A673 (cell line): ENCODE results near the gene FNDC3B. TPM values are rescaled to one million over a fixed set of nuclear protein-coding genes. Genes with fewer than 3 reads are reported as not detected.

ENCODE experiments used
- BruUV-seq: library from RNA; stranded (reverse); fragments of 400-500 nt; replicated peaks from 2 replicates; lab custom pipeline; 2021; lab: Mats Ljungman, UMichigan
- CTCF ChIA-PET: fragments of 300-600 bp; sonication (Branson Sonifier 250); formaldehyde crosslinking; loops from one replicate; lab custom pipeline; 2022; ENCODE audit warnings: antibody characterized with exemption; lab: Charles Lee
- POLR2A ChIA-PET: fragments of 300-600 bp; sonication (Branson Sonifier 250); formaldehyde crosslinking; loops from one replicate; lab custom pipeline; 2022; ENCODE audit warnings: antibody characterized with exemption; ENCODE audit not compliant: low non-redundant PET; lab: Charles Lee
- DNase-seq: peaks from one replicate; pipeline ENCODE4 v3.0.0-alpha.2; 2015; ENCODE audit warnings: low spot score
- H3K27ac ChIP-seq: fragments of 200-600 bp; sonication (generic); 2 replicates; pipeline ENCODE4 v1.5.1; 2016; ENCODE audit warnings: mixed run types, low read depth, mild to moderate bottlenecking, mixed read lengths, antibody characterized with exemption, low read length; ENCODE audit not compliant: poor library complexity, severe bottlenecking
- H3K27me3 ChIP-seq: fragments of 200-600 bp; sonication (generic); replicated peaks from 2 replicates; pipeline ENCODE4 v1.6.1; 2017; ENCODE audit warnings: mixed run types, low read depth, mild to moderate bottlenecking, mixed read lengths, antibody characterized with exemption, low read length; ENCODE audit not compliant: insufficient read depth, poor library complexity
- H3K36me3 ChIP-seq: fragments of 200-600 bp; sonication (generic); 2 replicates; pipeline ENCODE4 v1.6.1; 2016; ENCODE audit warnings: mixed run types, mild to moderate bottlenecking, mixed read lengths, antibody characterized with exemption, low read length; ENCODE audit not compliant: insufficient read depth, poor library complexity, severe bottlenecking
- H3K4me1 ChIP-seq: fragments of 200-600 bp; sonication (generic); 2 replicates; pipeline ENCODE4 v1.6.1; 2017; ENCODE audit warnings: mixed run types, mild to moderate bottlenecking, mixed read lengths, antibody characterized with exemption, low read length; ENCODE audit not compliant: insufficient read depth, poor library complexity, severe bottlenecking
- H3K4me3 ChIP-seq: fragments of 200-600 bp; sonication (generic); 2 replicates; pipeline ENCODE4 v1.5.1; 2016; ENCODE audit warnings: low read depth, mixed run types, mild to moderate bottlenecking, mixed read lengths, low read length; ENCODE audit not compliant: poor library complexity, severe bottlenecking
- H3K9me3 ChIP-seq: fragments of 200-600 bp; sonication (generic); 2 replicates; pipeline ENCODE4 v1.6.1; 2016; ENCODE audit warnings: mixed run types, low read depth, mild to moderate bottlenecking, mixed read lengths, antibody characterized with exemption, low read length; ENCODE audit not compliant: poor library complexity, severe bottlenecking
- EZH2 ChIP-seq: fragments of 200-600 bp; sonication (generic); IDR thresholded peaks from 2 replicates; pipeline ENCODE4 v1.6.1; 2017; ENCODE audit warnings: borderline replicate concordance, low read depth, mild to moderate bottlenecking, mixed read lengths, antibody characterized with exemption, low read length; ENCODE audit not compliant: poor library complexity, severe bottlenecking
- intact Hi-C: fragments of 100-400 bp; cut with micrococcal nuclease; formaldehyde crosslinking; loops from one replicate; pipeline ENCODE4 v1.10.0; 2022; ENCODE audit not compliant: unreplicated experiment
- total RNA-seq: library from RNA; stranded (reverse); gene quantifications from 2 replicates; pipeline ENCODE4 v1.2.3, GENCODE V29; 2021
- TF ChIP-seq, protein P1 (sequence below): fragments of 300-800, 200-600 bp; sonication (generic); conservative IDR thresholded peaks from 2 replicates; pipeline ENCODE4 v1.5.1; 2017; ENCODE audit warnings: low read depth, mild to moderate bottlenecking, antibody characterized with exemption, low read length, moderate library complexity, mixed read lengths

The FNDC3B gene
- total RNA-seq, 1 experiment from 2014 or later: 50.8 TPM

DNA sequence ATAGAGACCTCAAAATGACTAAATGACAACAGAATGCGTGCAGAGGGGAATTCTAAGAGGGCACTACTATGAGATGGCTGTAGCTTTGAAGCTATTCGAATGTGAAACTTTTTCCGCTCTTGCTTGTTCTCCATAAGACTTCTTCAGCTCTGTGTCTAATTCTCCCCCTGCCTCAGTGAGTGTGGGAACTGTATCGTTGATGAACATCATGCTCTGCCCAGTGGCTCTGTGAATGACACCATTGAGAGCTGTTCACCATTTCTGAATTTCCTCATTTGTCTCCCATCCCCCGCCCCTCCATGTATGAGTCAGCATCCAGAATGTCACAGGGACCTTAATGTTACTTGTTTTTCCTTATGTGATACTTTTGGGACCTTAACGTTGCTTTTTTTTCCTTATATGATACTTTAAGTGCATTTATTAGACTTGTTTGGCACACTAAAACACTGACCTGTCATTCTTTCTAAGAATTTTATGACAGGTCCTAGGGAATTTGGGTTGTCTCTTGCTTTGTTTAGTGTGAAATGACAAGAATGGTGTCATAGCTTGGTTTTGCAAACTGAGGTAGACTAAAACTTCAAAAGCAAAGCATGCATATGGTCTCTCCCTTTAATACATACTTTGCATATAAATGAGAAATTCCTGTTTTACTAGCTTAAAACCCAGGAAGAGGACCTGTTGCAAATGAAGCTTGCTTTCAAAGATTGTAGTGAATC is 99.6 kb downstream of the FNDC3B start:
- ChIA-PET POLR2A (interaction anchor here (0.5 kb wide), 1 partner anchor 35 kb away, joined by 4 read pairs; no protein-coding TSS in a partner anchor), CTCF (interaction anchor here (0.6 to 0.7 kb wide), 2 partner anchors 38 to 1770 kb away, joined by 3 to 5 read pairs; no protein-coding TSS in a partner anchor)
- H3K27ac ChIP-seq: peak overlapping the region; percentile 77
- H3K9me3 ChIP-seq: no peaks in the 10 kb centered on the region
- intact Hi-C loops: loop anchor here (2.0 kb wide), 1 partner anchor 98 kb away; no protein-coding TSS in a partner anchor
- no peaks in the 10 kb centered on the region for H3K36me3 ChIP-seq
- peak; percentile 63 for DNase-seq
- peaks cover 79% of the 10 kb centered on the region for H3K4me1 ChIP-seq
- H3K27me3 ChIP-seq: no peaks in the 10 kb centered on the region
- no peak for TF ChIP-seq EZH2
- TF ChIP-seq, protein P1, sequence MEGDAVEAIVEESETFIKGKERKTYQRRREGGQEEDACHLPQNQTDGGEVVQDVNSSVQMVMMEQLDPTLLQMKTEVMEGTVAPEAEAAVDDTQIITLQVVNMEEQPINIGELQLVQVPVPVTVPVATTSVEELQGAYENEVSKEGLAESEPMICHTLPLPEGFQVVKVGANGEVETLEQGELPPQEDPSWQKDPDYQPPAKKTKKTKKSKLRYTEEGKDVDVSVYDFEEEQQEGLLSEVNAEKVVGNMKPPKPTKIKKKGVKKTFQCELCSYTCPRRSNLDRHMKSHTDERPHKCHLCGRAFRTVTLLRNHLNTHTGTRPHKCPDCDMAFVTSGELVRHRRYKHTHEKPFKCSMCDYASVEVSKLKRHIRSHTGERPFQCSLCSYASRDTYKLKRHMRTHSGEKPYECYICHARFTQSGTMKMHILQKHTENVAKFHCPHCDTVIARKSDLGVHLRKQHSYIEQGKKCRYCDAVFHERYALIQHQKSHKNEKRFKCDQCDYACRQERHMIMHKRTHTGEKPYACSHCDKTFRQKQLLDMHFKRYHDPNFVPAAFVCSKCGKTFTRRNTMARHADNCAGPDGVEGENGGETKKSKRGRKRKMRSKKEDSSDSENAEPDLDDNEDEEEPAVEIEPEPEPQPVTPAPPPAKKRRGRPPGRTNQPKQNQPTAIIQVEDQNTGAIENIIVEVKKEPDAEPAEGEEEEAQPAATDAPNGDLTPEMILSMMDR: no peak
- H3K4me3 ChIP-seq: no peak overlapping the region
- no TSS peak for BruUV-seq

DNA sequence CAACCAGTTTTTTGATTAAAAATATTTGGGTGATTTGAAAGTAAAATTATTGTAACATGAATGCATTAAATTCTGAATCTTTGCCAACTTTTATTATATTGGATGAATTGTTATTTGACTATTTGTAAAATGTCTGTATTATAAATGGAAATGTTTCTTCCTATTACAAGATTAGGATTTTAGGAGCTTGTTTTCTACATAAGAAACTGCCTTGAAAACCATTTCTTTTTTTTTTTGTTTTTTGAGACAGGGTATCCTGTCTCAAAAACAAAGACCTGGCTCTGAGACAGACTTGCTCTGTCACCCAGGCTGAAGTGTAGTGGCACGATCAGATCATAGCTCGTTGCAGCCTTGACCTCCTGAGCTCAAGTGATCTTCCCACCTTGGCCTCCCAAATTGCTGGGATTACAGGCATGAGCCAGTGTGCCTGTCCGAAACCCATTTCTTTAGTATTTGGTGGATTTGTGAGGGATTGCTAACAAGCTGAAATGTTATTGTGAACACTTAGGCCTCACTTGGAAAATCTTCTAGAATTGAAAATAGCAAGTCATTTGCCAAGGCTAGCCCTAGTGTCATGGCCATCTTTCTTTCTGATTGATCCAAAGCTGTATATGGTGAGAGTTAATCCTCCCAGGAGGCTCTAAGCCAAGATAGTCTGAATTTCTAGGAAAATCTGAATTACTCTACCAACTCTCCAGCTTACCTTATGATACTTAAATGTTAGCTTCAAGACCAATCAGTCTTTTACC is 100.3 kb downstream of the FNDC3B start:
- CTCF ChIA-PET: interaction anchor here (0.6 to 0.7 kb wide), 2 partner anchors 37 to 1771 kb away, joined by 3 to 5 read pairs; no protein-coding TSS in a partner anchor
- Histone ChIP-seq H3K36me3 (no peaks in the 10 kb centered on the region), H3K4me1 (peaks cover 72% of the 10 kb centered on the region), H3K4me3 (no peak overlapping the region), H3K27ac (peak overlapping the region; percentile 77), H3K27me3 (no peaks in the 10 kb centered on the region), H3K9me3 (no peaks in the 10 kb centered on the region)
- POLR2A ChIA-PET: interaction anchor here (0.5 kb wide), 1 partner anchor 34 kb away, joined by 4 read pairs; no protein-coding TSS in a partner anchor
- no peak for DNase-seq
- TF ChIP-seq EZH2: no peak
- TF ChIP-seq, protein P1: no peak
- no TSS peak for BruUV-seq
- intact Hi-C loops: loop anchor here (2.0 to 5.0 kb wide), 2 partner anchors 99 to 267 kb away; no protein-coding TSS in a partner anchor
